GM21737 (cell line): ENCODE data around the gene TMTC2.

Source experiments
- ATAC-seq: cut with Tn5 transposase; IDR thresholded peaks from one replicate; pipeline ENCODE4 v1.9.1; 2021; ENCODE audit warnings: mild to moderate bottlenecking, moderate library complexity; ENCODE audit not compliant: unreplicated experiment

The TMTC2 gene

DNA sequence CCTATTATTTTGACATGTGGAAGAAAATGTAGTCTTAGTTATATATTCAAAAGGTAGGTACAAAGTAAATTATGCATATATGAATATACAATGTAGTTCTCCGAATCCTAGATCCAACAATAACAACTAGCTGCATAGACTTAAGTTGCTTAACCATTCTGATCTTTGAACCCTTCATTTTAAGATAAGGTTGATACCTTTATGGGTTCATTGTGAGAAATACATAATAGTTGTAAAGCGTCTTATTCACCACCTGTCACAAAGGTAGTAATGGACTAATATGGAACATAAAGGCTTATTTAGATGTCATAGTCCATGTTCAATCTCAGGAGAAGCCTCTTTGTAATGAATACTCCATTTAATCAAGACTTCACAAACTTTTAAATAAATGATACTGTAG, 263.6 kb downstream of the TMTC2 start:
- no peak for ATAC-seq

- ATAC-seq, result no peak
These were observed 266.2 kb downstream of the TMTC2 start for GRCh38 chr12:82952946-82953345.

GRCh38 chr12:82953397-82953796, 266.7 kb downstream of the TMTC2 start:
- no peak for ATAC-seq

- ATAC-seq, result no peak
These were observed 267.4 kb downstream of the TMTC2 start for GRCh38 chr12:82954064-82954463.

GRCh38 chr12:82954572-82954971, 267.9 kb downstream of the TMTC2 start:
- no peak for ATAC-seq

- ATAC-seq, result no peak
These were observed 268.3 kb downstream of the TMTC2 start for GRCh38 chr12:82955043-82955442.

- ATAC-seq, result no peak
These were observed 272.3 kb downstream of the TMTC2 start for GRCh38 chr12:82958966-82959365.

DNA sequence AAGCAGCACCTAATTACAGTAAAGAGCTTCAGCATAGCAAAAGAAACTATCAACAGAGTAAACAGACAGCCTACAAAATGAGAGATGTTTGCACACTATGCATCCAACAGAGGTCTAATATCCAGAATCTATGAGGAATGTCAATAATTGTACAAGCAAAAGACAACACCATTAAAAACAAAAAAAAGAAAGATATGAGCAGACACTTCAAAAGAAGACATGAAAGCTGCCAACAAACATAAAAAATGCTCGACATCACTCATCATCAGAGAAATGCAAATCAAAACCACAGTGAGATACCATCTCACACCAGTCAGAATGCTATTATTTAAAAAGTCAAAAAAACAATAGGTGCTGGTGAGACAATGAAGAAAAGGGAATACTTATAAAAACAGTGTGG, 273.1 kb downstream of the TMTC2 start:
- ATAC-seq, result no peak

DNA sequence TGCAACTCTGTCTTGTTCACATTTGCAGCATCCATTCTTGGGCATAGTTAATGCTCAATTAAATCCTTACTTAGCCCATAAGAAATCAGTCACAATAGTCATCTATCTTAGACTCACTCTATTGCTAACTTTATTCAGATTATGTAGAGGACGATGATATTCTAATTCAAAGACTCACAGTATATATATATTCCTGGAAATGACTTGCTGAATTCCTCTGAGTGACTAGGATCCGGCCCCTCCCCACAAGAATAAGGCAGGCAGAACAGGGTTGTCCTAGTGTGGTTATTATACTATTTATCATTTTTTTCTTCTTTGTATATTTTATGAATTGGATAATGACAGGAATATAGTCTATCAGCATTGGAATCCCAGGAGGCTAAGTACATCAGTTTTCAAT, 275.1 kb downstream of the TMTC2 start:
- no peak for ATAC-seq

DNA sequence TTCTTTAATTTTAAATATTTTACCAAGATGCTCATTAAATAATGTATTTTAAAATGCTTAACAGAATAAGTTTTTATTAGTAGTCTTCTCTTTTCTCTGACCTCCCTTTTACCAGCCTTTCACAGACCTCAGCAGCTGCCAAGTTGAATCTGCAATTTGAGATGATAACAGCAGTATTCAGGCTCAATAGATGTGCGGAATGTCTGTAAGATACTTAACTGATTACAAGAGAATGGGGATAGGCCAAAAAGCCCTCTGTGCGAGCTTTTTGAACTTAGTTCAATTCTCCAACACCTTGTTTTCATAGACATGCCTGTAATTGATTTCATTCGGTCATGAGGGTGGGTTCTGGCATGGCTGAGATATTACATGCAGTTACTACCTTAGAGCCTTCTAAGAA, 277.2 kb downstream of the TMTC2 start:
- no peak for ATAC-seq

DNA sequence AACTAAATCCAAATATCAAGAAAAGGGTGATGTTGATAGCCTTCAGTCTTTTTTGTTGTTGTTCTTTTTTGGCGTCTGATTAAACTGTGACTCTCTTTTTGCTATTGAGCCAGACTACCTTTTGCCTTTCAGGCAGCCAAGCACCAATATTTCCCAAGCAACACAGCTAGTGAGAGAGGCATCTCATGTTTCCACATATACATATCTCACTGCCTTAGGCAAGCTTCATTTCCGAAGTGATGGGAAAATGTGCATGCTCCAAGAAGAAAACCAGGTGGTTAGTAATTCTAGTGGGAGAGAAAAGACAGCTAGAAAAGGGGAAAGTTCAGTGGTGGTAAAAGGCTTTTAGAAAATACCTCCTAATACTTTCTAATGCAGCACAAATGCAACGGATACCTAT, 277.7 kb downstream of the TMTC2 start:
- no peak for ATAC-seq

DNA sequence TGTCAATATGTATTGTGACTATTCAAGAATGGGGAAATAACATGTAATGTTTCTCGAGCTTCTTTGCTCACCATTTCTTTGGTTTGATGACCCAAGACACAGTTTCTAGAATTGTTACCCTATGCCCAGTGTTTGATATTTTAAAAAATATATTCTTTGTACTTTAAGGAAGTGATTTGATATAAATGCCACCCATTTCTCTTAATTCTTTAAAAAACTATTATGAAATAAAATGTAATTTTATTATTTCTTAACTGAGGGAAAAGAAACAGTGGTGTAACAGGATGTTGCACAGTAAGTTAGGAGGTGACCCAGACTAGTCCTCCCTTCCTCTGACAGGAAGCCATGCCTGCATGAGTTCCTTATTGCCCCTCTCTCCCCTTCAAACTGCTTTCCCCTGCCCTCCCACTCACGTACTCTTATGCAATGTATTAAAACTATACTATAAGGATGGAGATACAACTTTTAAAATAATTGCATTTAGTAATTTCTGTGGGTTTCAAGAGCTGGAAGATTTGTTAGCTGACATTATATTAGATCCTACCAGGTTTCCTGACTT, 279.4 kb downstream of the TMTC2 start:
- ATAC-seq, result no peak

DNA sequence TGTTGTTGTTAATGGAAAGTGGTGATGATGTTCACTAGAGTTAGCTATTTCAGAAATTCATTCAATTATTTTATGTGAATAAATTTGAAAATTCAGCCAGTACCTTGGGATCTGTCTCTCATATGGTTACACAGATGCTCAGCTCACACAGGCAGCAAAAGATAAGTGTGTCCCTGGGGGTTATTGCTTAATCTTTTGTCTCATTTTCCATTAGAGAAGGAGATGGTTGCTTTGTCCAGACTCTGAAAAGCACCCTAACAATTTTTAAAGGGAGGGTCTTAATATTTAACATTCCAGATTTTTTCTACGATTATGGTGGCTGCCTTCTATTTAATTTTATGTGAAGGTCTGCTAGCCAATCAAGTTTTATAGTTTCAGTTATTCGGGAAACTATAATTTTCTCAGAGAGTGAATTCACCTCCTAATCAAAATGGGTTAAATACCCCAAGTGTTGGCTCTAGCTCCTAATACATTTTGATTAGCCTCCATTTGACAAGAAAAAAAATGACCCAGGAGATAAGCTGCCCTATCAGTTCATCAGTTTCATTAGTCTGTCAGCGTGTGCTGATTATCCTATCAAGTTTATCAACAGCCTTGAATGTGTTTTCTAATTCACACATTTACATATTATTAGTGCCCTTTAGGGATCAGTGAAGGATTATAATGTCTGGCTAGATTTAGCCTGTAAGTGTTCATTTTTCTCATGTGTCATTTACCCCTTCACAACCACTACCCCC, 282.1 kb downstream of the TMTC2 start:
- ATAC-seq, result no peak

GRCh38 chr12:82970614-82971013, 283.9 kb downstream of the TMTC2 start:
- ATAC-seq, result no peak

DNA sequence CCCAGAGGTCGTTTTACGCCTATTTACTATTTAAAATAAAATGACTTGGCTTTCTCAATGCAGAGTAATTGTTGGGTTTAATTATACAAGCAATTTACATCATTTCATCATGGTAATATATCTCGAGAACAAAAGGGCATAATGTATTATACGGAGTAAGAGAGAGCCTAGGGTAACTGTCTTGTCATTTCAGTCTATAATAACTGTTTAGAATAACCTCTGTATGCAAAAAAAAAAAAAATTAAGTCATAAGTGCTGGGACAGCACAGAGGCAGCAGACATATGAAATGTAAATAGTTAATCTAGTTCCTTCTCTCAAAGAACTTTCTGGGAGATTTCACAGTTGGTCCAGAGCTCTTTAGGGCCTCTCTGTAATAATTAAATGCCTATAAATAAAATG, 284.9 kb downstream of the TMTC2 start:
- ATAC-seq, result no peak

- ATAC-seq, result no peak
These were observed 285.9 kb downstream of the TMTC2 start for GRCh38 chr12:82972624-82973023.

GRCh38 chr12:82973592-82973991, 286.9 kb downstream of the TMTC2 start:
- no peak for ATAC-seq

DNA sequence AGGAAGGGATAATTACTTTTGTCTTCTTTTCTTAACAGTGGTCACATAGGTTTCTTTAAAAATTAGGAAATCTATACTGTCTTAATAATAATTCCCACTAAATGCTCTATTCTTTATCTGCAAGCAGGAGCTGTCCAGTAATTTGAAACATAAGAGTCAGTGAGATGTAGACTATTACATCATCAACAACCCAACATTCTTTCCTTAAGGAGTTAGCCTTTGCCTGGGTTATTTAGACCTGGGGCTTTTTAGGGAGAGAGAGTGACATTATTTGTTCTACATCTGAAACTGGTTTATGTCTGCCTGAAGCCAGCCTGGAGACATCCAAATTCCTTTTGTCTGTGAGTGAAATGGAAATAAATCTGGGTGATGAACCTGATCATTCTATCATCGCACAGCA, 294.4 kb downstream of the TMTC2 start:
- ATAC-seq, result no peak

- ATAC-seq, result no peak
These were observed 307.4 kb downstream of the TMTC2 start for GRCh38 chr12:82994117-82994516.

- no peak for ATAC-seq
These were observed 309.6 kb downstream of the TMTC2 start for GRCh38 chr12:82996168-82996812.

GRCh38 chr12:82998509-82998908, 311.8 kb downstream of the TMTC2 start:
- ATAC-seq, result no peak

DNA sequence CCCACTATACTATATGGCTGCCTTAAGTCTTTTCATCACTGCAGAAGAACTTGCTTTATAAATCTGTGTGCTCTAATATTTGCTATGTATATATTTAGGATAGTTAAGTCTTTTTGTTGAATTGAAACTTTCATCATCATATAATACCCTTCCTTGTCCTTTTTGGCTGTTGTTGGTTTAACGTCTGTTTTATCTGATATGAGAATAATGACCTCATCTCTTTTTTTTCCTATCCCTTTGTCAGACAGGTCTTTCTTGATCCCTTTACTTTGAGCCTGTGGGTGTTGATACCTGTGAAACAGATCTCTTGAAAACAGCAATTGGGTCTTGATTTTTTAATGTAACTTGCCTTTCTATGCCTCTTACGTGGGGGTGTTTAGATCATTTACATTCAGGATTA, 316.3 kb downstream of the TMTC2 start:
- no peak for ATAC-seq
